ENCODE data around the gene CNTNAP2.

The CNTNAP2 gene

GRCh38 chr7:147664541-147664940 lies 1547.9 kb downstream of the CNTNAP2 start:
- Histone ChIP-seq H3K27me3 (ENCODE audit: insufficient read depth, insufficient read length) (no peaks in the 10 kb centered on the region), H3K36me3 (ENCODE audit: insufficient read depth, insufficient read length, low read length) (no peaks in the 10 kb centered on the region), H3K9ac (ENCODE audit: insufficient read length, low read depth) (no peak overlapping the region), H3K4me3 (ENCODE audit: insufficient read length, low read depth) (no peak overlapping the region), H3K4me1 (ENCODE audit: insufficient read depth, insufficient read length) (no peaks in the 10 kb centered on the region), H3K9me3 (ENCODE audit: insufficient read depth, low read length) (no peaks in the 10 kb centered on the region)
- TF ChIP-seq SUZ12 (IDR thresholded peaks at IDR 0.05; ENCODE audit: extremely low read depth, insufficient read depth, insufficient read length): no peak
- no peak for TF ChIP-seq ZNF274 (IDR thresholded peaks at IDR 0.05; ENCODE audit: low read depth, low read length)
- TF ChIP-seq YY1 (IDR thresholded peaks at IDR 0.05; ENCODE audit: insufficient read depth, insufficient read length): no peak
- no peak for DNase-seq (ENCODE audit: low read depth, low spot score)

DNA sequence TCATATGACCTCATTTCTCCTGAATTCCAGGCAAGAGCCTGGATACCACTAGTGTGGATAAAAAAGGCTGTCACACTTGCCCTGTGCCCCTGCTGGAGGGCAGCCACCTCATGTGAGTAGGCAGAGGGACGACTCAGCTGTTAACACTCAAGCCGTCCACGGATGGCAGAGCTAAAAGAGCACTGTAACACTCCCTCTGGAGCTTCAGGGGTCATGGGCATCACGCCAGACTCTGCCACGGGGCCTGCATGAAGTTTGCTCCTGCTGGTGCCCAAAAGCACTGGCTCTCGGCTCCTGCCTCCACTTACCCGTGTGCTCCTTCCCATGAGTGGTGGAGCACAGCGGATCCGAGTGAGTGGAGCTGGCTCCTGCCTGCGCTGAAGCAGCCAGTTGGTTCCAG lies 1554.2 kb downstream of the CNTNAP2 start:
- Histone ChIP-seq H3K9me3 (ENCODE audit: insufficient read depth, low read length) (no peaks in the 10 kb centered on the region), H3K4me1 (ENCODE audit: insufficient read depth, insufficient read length) (no peaks in the 10 kb centered on the region), H3K4me3 (ENCODE audit: insufficient read length, low read depth) (no peak overlapping the region), H3K36me3 (ENCODE audit: insufficient read depth, insufficient read length, low read length) (no peaks in the 10 kb centered on the region), H3K27me3 (ENCODE audit: insufficient read depth, insufficient read length) (no peaks in the 10 kb centered on the region), H3K9ac (ENCODE audit: insufficient read length, low read depth) (no peak overlapping the region)
- no peak for DNase-seq (ENCODE audit: low read depth, low spot score)
- TF ChIP-seq YY1 (IDR thresholded peaks at IDR 0.05; ENCODE audit: insufficient read depth, insufficient read length) (no peak), ZNF274 (IDR thresholded peaks at IDR 0.05; ENCODE audit: low read depth, low read length) (no peak), SUZ12 (IDR thresholded peaks at IDR 0.05; ENCODE audit: extremely low read depth, insufficient read depth, insufficient read length) (no peak)

- TF ChIP-seq SUZ12 (IDR thresholded peaks at IDR 0.05; ENCODE audit: extremely low read depth, insufficient read depth, insufficient read length): no peak
- TF ChIP-seq YY1 (IDR thresholded peaks at IDR 0.05; ENCODE audit: insufficient read depth, insufficient read length): no peak
- no peak for TF ChIP-seq ZNF274 (IDR thresholded peaks at IDR 0.05; ENCODE audit: low read depth, low read length)
- H3K4me1 ChIP-seq (ENCODE audit: insufficient read depth, insufficient read length): no peaks in the 10 kb centered on the region
- H3K27me3 ChIP-seq (ENCODE audit: insufficient read depth, insufficient read length): no peaks in the 10 kb centered on the region
Observed at GRCh38 chr7:147674705-147675104, 1558.1 kb downstream of the CNTNAP2 start.

GRCh38 chr7:147678943-147679342 lies 1562.3 kb downstream of the CNTNAP2 start:
- no peak for TF ChIP-seq SUZ12 (IDR thresholded peaks at IDR 0.05; ENCODE audit: extremely low read depth, insufficient read depth, insufficient read length)
- no peak for TF ChIP-seq ZNF274 (IDR thresholded peaks at IDR 0.05; ENCODE audit: low read depth, low read length)
- no peak for TF ChIP-seq YY1 (IDR thresholded peaks at IDR 0.05; ENCODE audit: insufficient read depth, insufficient read length)
- DNase-seq (ENCODE audit: low read depth, low spot score): no peak
- Histone ChIP-seq H3K9ac (ENCODE audit: insufficient read length, low read depth) (no peak overlapping the region), H3K4me1 (ENCODE audit: insufficient read depth, insufficient read length) (no peaks in the 10 kb centered on the region), H3K36me3 (ENCODE audit: insufficient read depth, insufficient read length, low read length) (no peaks in the 10 kb centered on the region), H3K9me3 (ENCODE audit: insufficient read depth, low read length) (no peaks in the 10 kb centered on the region), H3K4me3 (ENCODE audit: insufficient read length, low read depth) (no peak overlapping the region), H3K27me3 (ENCODE audit: insufficient read depth, insufficient read length) (no peaks in the 10 kb centered on the region)

More at GRCh38 chr7:147674705-147675104, 1558.1 kb downstream of the CNTNAP2 start:
- Histone ChIP-seq H3K4me3 (ENCODE audit: insufficient read length, low read depth) (no peak overlapping the region), H3K9me3 (ENCODE audit: insufficient read depth, low read length) (no peaks in the 10 kb centered on the region), H3K9ac (ENCODE audit: insufficient read length, low read depth) (no peak overlapping the region), H3K36me3 (ENCODE audit: insufficient read depth, insufficient read length, low read length) (no peaks in the 10 kb centered on the region)
- no peak for DNase-seq (ENCODE audit: low read depth, low spot score)

DNA sequence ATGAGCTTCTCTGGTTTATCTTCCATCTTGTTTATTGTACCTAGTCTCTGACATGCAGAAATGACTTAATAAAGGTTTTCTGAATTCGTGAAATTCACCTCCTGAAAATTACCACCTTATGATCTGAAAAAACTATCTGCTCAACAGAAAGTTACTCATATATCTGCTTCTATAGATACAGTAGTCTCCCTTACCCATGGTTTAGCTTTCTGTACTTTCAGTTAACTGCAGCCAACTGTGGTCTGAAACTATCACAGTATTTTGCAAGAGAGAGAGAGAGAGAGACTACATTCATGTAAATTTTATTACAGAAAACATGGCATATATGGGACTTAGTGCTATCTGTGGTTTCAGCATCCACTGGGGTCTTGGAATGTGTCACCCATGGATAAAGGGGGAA lies 1564.9 kb downstream of the CNTNAP2 start:
- H3K36me3 ChIP-seq (ENCODE audit: insufficient read depth, insufficient read length, low read length): no peaks in the 10 kb centered on the region
- TF ChIP-seq ZNF274 (IDR thresholded peaks at IDR 0.05; ENCODE audit: low read depth, low read length) (no peak), SUZ12 (IDR thresholded peaks at IDR 0.05; ENCODE audit: extremely low read depth, insufficient read depth, insufficient read length) (no peak), YY1 (IDR thresholded peaks at IDR 0.05; ENCODE audit: insufficient read depth, insufficient read length) (no peak)
- no peak for DNase-seq (ENCODE audit: low read depth, low spot score)
- no peaks in the 10 kb centered on the region for H3K4me1 ChIP-seq (ENCODE audit: insufficient read depth, insufficient read length)
- H3K27me3 ChIP-seq (ENCODE audit: insufficient read depth, insufficient read length): no peaks in the 10 kb centered on the region
- no peak overlapping the region for H3K4me3 ChIP-seq (ENCODE audit: insufficient read length, low read depth)
- no peaks in the 10 kb centered on the region for H3K9me3 ChIP-seq (ENCODE audit: insufficient read depth, low read length)
- no peak overlapping the region for H3K9ac ChIP-seq (ENCODE audit: insufficient read length, low read depth)

DNA sequence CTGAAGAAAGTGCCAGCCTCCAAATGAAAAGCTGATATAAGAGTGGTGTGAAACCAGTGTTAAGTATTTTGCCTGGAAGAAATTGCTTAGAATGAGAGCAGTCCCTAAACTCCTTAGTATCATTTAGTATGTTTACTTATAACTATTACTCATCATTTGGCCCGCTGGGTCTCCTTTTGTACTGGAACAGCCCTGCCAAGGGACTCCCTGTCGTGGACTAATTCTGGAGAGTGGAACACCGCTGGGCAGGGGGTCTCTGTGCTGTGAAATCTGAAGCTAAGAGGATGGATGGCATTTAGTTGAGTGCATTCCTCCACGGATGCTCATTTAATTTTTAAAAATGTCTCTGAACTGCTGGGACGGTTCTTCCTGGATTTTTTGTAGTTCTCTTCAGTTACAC lies 1584.1 kb downstream of the CNTNAP2 start:
- DNase-seq (ENCODE audit: low read depth, low spot score): no peak
- no peaks in the 10 kb centered on the region for H3K4me1 ChIP-seq (ENCODE audit: insufficient read depth, insufficient read length)
- H3K27me3 ChIP-seq (ENCODE audit: insufficient read depth, insufficient read length): no peaks in the 10 kb centered on the region
- H3K36me3 ChIP-seq (ENCODE audit: insufficient read depth, insufficient read length, low read length): no peaks in the 10 kb centered on the region
- no peak overlapping the region for H3K4me3 ChIP-seq (ENCODE audit: insufficient read length, low read depth)
- H3K9me3 ChIP-seq (ENCODE audit: insufficient read depth, low read length): no peaks in the 10 kb centered on the region
- no peak for TF ChIP-seq YY1 (IDR thresholded peaks at IDR 0.05; ENCODE audit: insufficient read depth, insufficient read length)
- TF ChIP-seq ZNF274 (IDR thresholded peaks at IDR 0.05; ENCODE audit: low read depth, low read length): no peak
- TF ChIP-seq SUZ12 (IDR thresholded peaks at IDR 0.05; ENCODE audit: extremely low read depth, insufficient read depth, insufficient read length): no peak
- H3K9ac ChIP-seq (ENCODE audit: insufficient read length, low read depth): no peak overlapping the region

DNA sequence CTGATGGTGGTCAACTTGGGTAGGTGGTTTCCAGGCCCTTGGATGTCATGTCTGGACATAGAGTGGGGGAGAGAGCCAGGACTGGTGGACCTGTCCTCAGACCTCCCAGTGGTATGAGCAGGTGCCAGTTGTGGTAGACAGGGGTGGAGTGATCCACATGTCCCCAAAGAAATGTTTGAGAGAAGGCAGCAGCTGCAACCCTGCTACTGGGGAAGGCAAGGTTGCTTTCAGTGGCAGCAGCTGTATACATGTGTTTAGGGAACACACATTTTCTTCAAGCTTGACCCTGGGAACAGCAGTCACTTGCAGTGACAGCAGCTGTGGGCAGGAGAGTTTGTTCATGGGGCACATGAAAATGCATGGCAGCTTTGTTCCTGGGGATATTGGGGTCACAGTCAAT lies 1591.3 kb downstream of the CNTNAP2 start:
- Histone ChIP-seq H3K9ac (ENCODE audit: insufficient read length, low read depth) (no peak overlapping the region), H3K4me3 (ENCODE audit: insufficient read length, low read depth) (no peak overlapping the region), H3K27me3 (ENCODE audit: insufficient read depth, insufficient read length) (no peaks in the 10 kb centered on the region), H3K36me3 (ENCODE audit: insufficient read depth, insufficient read length, low read length) (no peaks in the 10 kb centered on the region), H3K9me3 (ENCODE audit: insufficient read depth, low read length) (no peaks in the 10 kb centered on the region), H3K4me1 (ENCODE audit: insufficient read depth, insufficient read length) (no peaks in the 10 kb centered on the region)
- TF ChIP-seq SUZ12 (IDR thresholded peaks at IDR 0.05; ENCODE audit: extremely low read depth, insufficient read depth, insufficient read length) (no peak), YY1 (IDR thresholded peaks at IDR 0.05; ENCODE audit: insufficient read depth, insufficient read length) (no peak), ZNF274 (IDR thresholded peaks at IDR 0.05; ENCODE audit: low read depth, low read length) (no peak)
- no peak for DNase-seq (ENCODE audit: low read depth, low spot score)
